ENCODE data around the gene EDARADD.

- TF ChIP-seq CTCF (IDR thresholded peaks at IDR 0.05; ENCODE audit: borderline replicate concordance, extremely low read depth, low read length, poor library complexity, severe bottlenecking) (no peak), EZH2 (IDR thresholded peaks at IDR 0.05; ENCODE audit: borderline replicate concordance, low read depth, low read length, severe bottlenecking) (no peak)
Observed at GRCh38 chr1:236350308-236350707, 43.8 kb upstream of the EDARADD start.
